K562 (cell line): ENCODE data around the gene USP20. TPM values are rescaled to one million over a fixed set of nuclear protein-coding genes. Genes with fewer than 3 reads are reported as not detected.

Source experiments
- ARNT ChIP-seq, 2 experiments: fragments of 450-650 bp; IDR thresholded peaks; 2 replicates each; pipeline ENCODE4 v1.6.1; 2016; ENCODE audit warnings: mild to moderate bottlenecking in 1 of 2
- BRD4 ChIP-seq: fragments of 200-600 bp; sonication (generic); IDR thresholded peaks from 2 replicates; pipeline ENCODE4 v1.6.1; 2017; ENCODE audit warnings: inconsistent platforms
- BRF1 ChIP-seq: IDR thresholded peaks from 3 replicates; pipeline ENCODE4 v1.6.1; 2011; ENCODE audit warnings: borderline replicate concordance, mild to moderate bottlenecking; ENCODE audit not compliant: insufficient read length; ENCODE audit errors: extremely low read depth
- ILF3 ChIP-seq: fragments of 450-650 bp; IDR thresholded peaks from 2 replicates; pipeline ENCODE4 v1.6.1; 2018; ENCODE audit warnings: antibody characterized with exemption, mild to moderate bottlenecking, moderate library complexity, borderline replicate concordance
- JUNB ChIP-seq: fragments of 450-650 bp; formaldehyde crosslinking; conservative IDR thresholded peaks from 2 replicates; pipeline ENCODE4 v1.4.0; 2020; ENCODE audit warnings: mild to moderate bottlenecking
- JUND ChIP-seq, 2 experiments: IDR thresholded peaks; 2 replicates in 1 of 2; 3 replicates in 1 of 2; pipeline ENCODE4 v1.6.1; 2011; ENCODE audit warnings: borderline replicate concordance in 2 of 2, low read depth in 2 of 2, low read length in 2 of 2, improper control_type of control experiment in 1 of 2, missing biosample characterization in 1 of 2, missing genetic modification characterization in 1 of 2, missing genetic modification reagents in 1 of 2
- KLF13 ChIP-seq: fragments of 450-650 bp; IDR thresholded peaks from 2 replicates; pipeline ENCODE4 v1.6.1; 2016; ENCODE audit warnings: missing genetic modification characterization, low read depth, mild to moderate bottlenecking, missing compliant biosample characterization, moderate library complexity, borderline replicate concordance
- POLR2G ChIP-seq: fragments of 200-400 bp; formaldehyde crosslinking; IDR thresholded peaks from 2 replicates; pipeline ENCODE4 v1.6.1; 2017; ENCODE audit warnings: low read depth, mild to moderate bottlenecking, antibody characterized with exemption, low read length, moderate library complexity
- RCOR1 ChIP-seq, 2 experiments: IDR thresholded peaks; 2 replicates each; pipeline ENCODE4 v1.6.1; 2012; ENCODE audit warnings: low read depth in 2 of 2, low read length in 2 of 2, borderline replicate concordance in 1 of 2, improper control_type of control experiment in 1 of 2
- RHOXF2B ChIP-seq: fragments of 250-450 bp; sonication (Bioruptor Pico); conservative IDR thresholded peaks from 2 replicates; pipeline ENCODE4 v1.5.1; 2021
- SP1 ChIP-seq: sonication (generic); formaldehyde crosslinking; IDR thresholded peaks from 2 replicates; pipeline ENCODE4 v1.8.1; 2022; ENCODE audit warnings: mild to moderate bottlenecking, missing genetic modification reagents
- TCFL5 ChIP-seq: fragments of 250-450 bp; sonication (Bioruptor Pico); conservative IDR thresholded peaks from 2 replicates; pipeline ENCODE4 v1.6.1; 2021; ENCODE audit warnings: mild to moderate bottlenecking, moderate library complexity, matching md5 sums
- ZBTB1 ChIP-seq: sonication (generic); formaldehyde crosslinking; IDR thresholded peaks from 2 replicates; pipeline ENCODE4 v1.8.1; 2023; ENCODE audit warnings: missing genetic modification reagents, low read depth, mild to moderate bottlenecking, borderline replicate concordance
- ZC3H8 ChIP-seq: fragments of 450-650 bp; IDR thresholded peaks from 2 replicates; pipeline ENCODE4 v1.6.1; 2017
- ZNF121 ChIP-seq: sonication (generic); formaldehyde crosslinking; conservative IDR thresholded peaks from 2 replicates; pipeline ENCODE4 v1.8.0; 2022; ENCODE audit warnings: missing genetic modification reagents
- ZNF24 ChIP-seq: fragments of 450-650 bp; IDR thresholded peaks from 2 replicates; pipeline ENCODE4 v1.6.1; 2016
- ZNF444 ChIP-seq: fragments of 250-450 bp; sonication (Bioruptor Pico); IDR thresholded peaks from 2 replicates; pipeline ENCODE4 v1.4.0; 2020; ENCODE audit warnings: mild to moderate bottlenecking, moderate library complexity
- polyA plus RNA-seq, 8 experiments: library from polyadenylated mRNA; depleted of rRNA in 4 of 8; stranded (reverse) in 5 of 8; unstranded in 3 of 8; fragments of >200 nt; fragmentation: Nextera tagmentation in 2 of 8; fragmentation: Illumina TruSeq in 1 of 8; extraction: Ambion mirVana in 2 of 8; extraction: Trizol in 1 of 8; gene quantifications; 2 replicates each; pipeline versions ENCODE4 v1.2.1 to v1.2.3, GENCODE V29; 2011 to 2014; ENCODE audit warnings: inconsistent platforms in 1 of 8, missing spikeins in 1 of 8
- total RNA-seq, 7 experiments: library from RNA; depleted of rRNA in 6 of 7; stranded (reverse); fragments of >200 nt in 6 of 7; fragmentation: Illumina TruSeq in 2 of 7; extraction: Trizol in 2 of 7; gene quantifications; 2 replicates each; pipeline versions ENCODE4 v1.2.1 to v1.2.3, GENCODE V29; 2011 to 2021; ENCODE audit warnings: low replicate concordance in 1 of 7
- TF ChIP-seq, protein P1 (sequence below), 2 experiments: fragments of 150-350 bp in 1 of 2; IDR thresholded peaks; 2 replicates each; pipeline ENCODE4 v1.6.1; 2012 to 2016; ENCODE audit warnings: low read depth in 2 of 2, low read length in 2 of 2, mild to moderate bottlenecking in 1 of 2, moderate library complexity in 1 of 2
- TF ChIP-seq, protein P2 (sequence below), 3 experiments: IDR thresholded peaks in 2 of 3; conservative IDR thresholded peaks in 1 of 3; 2 replicates each; pipeline ENCODE4 v1.5.1; 2011 to 2012; ENCODE audit warnings: low read length in 3 of 3, mild to moderate bottlenecking in 3 of 3, control low read depth in 2 of 3, improper control_type of control experiment in 1 of 3, inconsistent platforms in 1 of 3, low read depth in 1 of 3, mixed read lengths in 1 of 3, moderate library complexity in 1 of 3; ENCODE audit not compliant: insufficient read depth in 2 of 3

Gene USP20
- total and polyA plus RNA-seq, 9 of the 15 experiments (the other 6 are each of a cell fraction or from before 2014, with no cell fraction given): 1.9 to 136 (median 49.1) TPM

DNA sequence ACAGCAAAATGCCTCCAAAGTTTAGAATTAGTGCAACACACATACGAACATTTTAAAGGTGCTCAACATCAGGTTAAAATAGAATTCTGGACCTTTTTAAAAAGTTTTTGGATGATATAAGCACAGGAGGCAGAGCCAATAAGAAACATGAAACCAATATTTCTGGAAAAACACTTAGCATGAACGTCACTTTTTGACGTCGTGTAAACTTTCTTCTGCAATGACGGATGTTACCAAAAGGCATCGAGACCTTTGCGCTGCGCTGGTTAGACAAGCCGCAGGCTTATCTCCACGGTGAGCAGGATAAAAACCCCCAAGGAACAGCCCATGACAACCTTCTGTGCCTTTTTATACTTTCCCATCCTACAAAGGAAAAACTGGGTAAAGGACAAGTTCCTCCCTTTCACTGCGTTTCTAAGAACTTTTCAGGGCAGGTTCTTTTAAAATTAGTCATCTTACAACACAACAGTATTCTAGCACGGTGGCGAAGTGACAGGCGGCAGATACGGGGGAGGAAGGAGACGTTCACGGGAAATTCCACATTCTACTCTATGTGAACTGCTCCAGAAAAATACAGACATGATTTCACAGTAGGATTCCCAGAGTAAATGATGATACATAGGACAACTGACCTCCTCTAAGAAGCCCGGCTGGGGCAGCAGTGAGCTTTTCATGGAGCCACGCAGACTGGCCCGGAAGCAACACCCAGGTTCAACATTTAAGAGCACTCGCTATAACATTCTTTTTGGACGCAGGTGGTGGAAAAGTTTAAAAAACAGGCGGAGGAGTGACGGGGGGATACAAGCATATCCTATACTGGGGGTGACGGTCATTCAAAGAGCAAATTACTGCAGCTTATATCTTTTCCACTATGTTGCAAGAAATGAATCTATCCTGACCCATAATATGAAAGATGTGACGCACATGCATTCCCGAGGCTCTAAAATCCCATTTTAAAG lies 52.4 kb downstream of the USP20 start (continued):
- TF ChIP-seq, protein P1, sequence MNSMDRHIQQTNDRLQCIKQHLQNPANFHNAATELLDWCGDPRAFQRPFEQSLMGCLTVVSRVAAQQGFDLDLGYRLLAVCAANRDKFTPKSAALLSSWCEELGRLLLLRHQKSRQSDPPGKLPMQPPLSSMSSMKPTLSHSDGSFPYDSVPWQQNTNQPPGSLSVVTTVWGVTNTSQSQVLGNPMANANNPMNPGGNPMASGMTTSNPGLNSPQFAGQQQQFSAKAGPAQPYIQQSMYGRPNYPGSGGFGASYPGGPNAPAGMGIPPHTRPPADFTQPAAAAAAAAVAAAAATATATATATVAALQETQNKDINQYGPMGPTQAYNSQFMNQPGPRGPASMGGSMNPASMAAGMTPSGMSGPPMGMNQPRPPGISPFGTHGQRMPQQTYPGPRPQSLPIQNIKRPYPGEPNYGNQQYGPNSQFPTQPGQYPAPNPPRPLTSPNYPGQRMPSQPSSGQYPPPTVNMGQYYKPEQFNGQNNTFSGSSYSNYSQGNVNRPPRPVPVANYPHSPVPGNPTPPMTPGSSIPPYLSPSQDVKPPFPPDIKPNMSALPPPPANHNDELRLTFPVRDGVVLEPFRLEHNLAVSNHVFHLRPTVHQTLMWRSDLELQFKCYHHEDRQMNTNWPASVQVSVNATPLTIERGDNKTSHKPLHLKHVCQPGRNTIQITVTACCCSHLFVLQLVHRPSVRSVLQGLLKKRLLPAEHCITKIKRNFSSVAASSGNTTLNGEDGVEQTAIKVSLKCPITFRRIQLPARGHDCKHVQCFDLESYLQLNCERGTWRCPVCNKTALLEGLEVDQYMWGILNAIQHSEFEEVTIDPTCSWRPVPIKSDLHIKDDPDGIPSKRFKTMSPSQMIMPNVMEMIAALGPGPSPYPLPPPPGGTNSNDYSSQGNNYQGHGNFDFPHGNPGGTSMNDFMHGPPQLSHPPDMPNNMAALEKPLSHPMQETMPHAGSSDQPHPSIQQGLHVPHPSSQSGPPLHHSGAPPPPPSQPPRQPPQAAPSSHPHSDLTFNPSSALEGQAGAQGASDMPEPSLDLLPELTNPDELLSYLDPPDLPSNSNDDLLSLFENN (IDR thresholded peaks at IDR 0.05; ENCODE audit: low read depth in 2 of 2, low read length in 2 of 2): 0 out of 4 replicates have a peak, but pooled peaks of 1 of the 2 experiments have one; percentile 70
- no peak for TF ChIP-seq POLR2G
- no peak for TF ChIP-seq ARNT (IDR thresholded peaks at IDR 0.05)
- peak in 1 of 2 experiments; percentile 41; a peak in 2 of 4 replicates for TF ChIP-seq RCOR1 (IDR thresholded peaks at IDR 0.05; ENCODE audit: borderline replicate concordance in 1 of 2, low read depth in 2 of 2, low read length in 2 of 2)
- peak; percentile 30 for TF ChIP-seq JUND (IDR thresholded peaks at IDR 0.05; ENCODE audit: borderline replicate concordance, low read depth, low read length)
- TF ChIP-seq JUND (tag; IDR thresholded peaks at IDR 0.05; ENCODE audit: borderline replicate concordance, low read depth, low read length): no peak
- 0 out of 2 replicates have a peak, but pooled peaks have one; percentile 24 for TF ChIP-seq TCFL5 (CRISPR knock-in tag)
- no peak for TF ChIP-seq BRF1
- TF ChIP-seq ZNF121 (CRISPR knock-in tag): no peak
- TF ChIP-seq ZC3H8: no peak
- TF ChIP-seq ZBTB1 (CRISPR knock-in tag): no peak
- 0 out of 2 replicates have a peak, but pooled peaks have one; percentile 7 for TF ChIP-seq JUNB (CRISPR knock-in tag)
- no peak for TF ChIP-seq SP1 (CRISPR knock-in tag)
- TF ChIP-seq, protein P2, sequence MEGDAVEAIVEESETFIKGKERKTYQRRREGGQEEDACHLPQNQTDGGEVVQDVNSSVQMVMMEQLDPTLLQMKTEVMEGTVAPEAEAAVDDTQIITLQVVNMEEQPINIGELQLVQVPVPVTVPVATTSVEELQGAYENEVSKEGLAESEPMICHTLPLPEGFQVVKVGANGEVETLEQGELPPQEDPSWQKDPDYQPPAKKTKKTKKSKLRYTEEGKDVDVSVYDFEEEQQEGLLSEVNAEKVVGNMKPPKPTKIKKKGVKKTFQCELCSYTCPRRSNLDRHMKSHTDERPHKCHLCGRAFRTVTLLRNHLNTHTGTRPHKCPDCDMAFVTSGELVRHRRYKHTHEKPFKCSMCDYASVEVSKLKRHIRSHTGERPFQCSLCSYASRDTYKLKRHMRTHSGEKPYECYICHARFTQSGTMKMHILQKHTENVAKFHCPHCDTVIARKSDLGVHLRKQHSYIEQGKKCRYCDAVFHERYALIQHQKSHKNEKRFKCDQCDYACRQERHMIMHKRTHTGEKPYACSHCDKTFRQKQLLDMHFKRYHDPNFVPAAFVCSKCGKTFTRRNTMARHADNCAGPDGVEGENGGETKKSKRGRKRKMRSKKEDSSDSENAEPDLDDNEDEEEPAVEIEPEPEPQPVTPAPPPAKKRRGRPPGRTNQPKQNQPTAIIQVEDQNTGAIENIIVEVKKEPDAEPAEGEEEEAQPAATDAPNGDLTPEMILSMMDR (IDR thresholded peaks at IDR 0.05 in 2 of 3, conservative IDR thresholded peaks at IDR 0.05 in 1 of 3; ENCODE audit: insufficient read depth in 2 of 3, low read depth in 1 of 3, low read length in 3 of 3): peak; percentile 61 to 84 (median 78)
- peak; percentile 89 for TF ChIP-seq BRD4
- TF ChIP-seq ILF3: no peak
- TF ChIP-seq KLF13: no peak
- TF ChIP-seq RHOXF2B (CRISPR knock-in tag): no peak
- TF ChIP-seq ZNF444 (CRISPR knock-in tag): peak; percentile 46; the same call in 1 of the 2 replicates
- no peak for TF ChIP-seq ZNF24
